GM12891 (cell line): Measurements from ENCODE around the gene ATP5PO.

ENCODE experiments used
- POLR2A ChIP-seq: IDR thresholded peaks from 2 replicates; pipeline ENCODE4 v1.6.1; 2011; ENCODE audit warnings: low read depth, low read length, control low read depth
- POLR2AphosphoS5 ChIP-seq: IDR thresholded peaks from 2 replicates; pipeline ENCODE4 v1.6.1; 2011; ENCODE audit warnings: low read depth, low read length, control low read depth
- TAF1 ChIP-seq: IDR thresholded peaks from 2 replicates; pipeline ENCODE4 v1.6.1; 2011; ENCODE audit warnings: low read depth, low read length, control low read depth

DNA sequence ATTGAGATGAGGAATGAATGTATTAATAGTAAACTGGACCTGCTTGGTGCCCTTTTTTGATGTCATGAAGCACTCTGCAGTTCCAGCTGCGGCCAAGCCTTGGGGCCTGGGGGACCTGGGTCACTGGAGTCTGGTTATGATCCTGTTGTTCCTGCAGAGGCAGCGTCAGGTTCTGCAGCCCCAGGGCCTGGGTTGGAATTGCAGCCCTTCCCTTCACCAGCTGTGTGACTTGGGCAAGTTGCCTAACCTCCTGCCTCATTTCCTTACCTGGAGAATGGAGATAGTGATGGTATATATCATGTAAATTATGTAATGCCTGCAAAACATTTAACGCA lies 9.1 kb upstream of the ATP5PO start:
- no peak for TF ChIP-seq TAF1
- no peak for TF ChIP-seq POLR2AphosphoS5
- TF ChIP-seq POLR2A = no peak
